GM19193 (cell line): ENCODE measurements around the gene RNASEH2C.

ENCODE experiments used
- POLR2A ChIP-seq: IDR thresholded peaks from 4 replicates; pipeline ENCODE4 v1.6.1; 2011; ENCODE audit not compliant: insufficient read depth, insufficient read length; ENCODE audit errors: extremely low read depth

The RNASEH2C gene

DNA sequence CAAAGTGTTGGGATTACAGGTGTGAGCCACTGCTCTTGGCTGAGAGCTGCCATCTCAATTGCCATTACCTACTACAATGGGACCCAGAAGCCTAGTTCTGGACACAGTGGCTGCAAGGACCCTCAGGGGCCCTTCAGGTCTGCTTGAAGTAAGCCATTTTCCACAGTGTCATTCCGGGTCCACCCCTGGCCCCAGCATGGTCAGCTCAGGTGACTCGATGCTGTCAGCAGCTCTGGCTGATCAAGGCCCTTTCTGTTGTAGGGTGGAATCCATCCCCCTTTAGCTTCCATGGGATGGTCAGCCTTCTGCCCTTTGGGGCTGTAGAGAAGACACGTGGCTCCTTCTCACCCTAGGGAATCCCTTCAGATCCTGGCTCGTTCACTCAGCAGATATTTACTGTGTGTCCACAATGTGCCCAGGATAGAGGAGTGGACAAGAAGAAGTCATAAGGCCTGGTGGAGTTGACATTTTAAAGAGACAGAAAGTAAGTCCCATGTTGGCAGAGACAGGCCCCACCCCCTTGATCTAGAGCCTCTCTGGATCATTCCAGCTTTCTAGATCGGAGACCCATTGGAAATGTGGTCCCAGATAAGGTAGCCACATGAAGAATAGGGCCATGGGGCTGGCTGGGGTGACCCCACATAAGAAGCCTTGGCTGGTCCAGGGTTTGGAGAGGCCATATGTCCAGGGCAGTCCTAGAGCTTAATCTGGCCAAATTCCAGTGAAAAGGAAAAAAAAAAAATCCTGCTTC, 23.6 kb downstream of the RNASEH2C start:
- TF ChIP-seq POLR2A = no peak

DNA sequence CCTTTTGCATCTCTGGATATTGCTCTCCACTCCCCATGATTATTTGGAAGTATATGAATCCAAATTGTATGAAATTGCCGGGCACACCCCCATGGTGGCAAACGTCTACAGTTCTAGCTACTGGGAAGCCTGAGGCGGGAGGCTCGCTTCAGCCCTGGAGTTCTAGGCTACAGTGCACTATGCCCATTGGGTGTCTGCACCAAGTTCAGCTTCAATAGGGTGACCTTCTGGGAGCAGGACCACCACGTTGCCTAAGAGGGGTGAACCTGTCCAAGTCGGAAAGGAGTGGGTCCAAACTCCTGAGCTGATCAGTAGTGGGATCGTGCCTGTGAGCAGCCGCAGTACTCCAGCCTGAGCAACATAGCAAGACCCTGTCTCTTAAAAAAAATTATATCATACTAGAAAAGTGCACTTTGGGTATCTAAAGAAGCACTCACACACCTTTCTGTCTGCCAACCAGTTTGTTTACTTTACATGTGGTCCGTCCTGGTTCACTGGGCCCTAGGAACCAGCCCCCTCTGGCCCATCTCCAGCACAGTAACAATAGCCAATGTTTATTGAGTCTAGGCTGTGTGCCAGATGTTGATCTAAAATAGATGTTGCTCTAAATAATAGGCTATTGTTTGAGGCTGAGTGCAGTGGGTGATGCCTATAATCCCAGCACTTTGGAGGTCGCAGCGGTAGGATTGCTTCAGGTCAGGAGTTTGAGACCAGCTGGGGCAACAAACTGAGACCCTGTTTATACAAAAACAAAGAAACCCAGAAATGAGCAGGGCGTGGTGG, 24.9 kb downstream of the RNASEH2C start:
- no peak for TF ChIP-seq POLR2A

DNA sequence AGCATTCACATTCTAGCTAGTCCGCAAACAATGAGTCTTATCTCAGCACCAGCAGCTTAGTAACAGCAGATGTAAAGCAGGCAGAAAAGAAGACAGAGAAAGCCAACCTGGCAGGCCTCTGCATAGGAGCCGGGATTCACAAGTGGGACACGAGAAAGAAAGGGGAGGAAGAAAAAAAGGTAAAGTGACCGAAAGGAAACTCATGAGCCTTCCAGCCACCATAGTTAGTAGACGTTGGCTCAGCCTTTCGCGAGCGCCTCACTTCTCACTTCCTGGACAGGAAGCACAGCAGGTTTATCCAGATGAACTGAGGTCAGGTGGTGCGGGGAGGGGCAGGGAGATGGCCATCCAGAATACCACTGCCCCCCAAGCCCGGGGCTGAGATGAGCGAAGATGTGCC, 28.2 kb downstream of the RNASEH2C start:
- TF ChIP-seq POLR2A = no peak

DNA sequence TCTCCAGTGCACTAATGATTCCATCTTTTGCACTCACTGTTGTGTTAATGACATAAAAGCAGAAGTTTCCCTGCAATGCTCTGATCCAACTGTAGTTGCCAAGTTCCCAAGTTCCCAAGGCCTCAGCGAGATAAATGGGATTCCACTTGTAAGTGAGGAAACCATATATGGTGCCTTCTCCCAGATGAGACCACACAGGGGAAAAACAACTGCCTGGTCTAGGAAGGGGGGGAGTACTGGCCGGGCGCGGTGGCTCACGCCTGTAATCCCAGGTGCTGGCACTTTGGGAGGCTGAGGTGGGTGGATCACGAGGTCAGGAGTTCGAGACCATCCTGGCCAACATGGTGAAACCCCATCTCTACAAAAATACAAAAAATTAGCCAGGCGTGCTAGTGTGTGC, 34.6 kb downstream of the RNASEH2C start:
- no peak for TF ChIP-seq POLR2A

DNA sequence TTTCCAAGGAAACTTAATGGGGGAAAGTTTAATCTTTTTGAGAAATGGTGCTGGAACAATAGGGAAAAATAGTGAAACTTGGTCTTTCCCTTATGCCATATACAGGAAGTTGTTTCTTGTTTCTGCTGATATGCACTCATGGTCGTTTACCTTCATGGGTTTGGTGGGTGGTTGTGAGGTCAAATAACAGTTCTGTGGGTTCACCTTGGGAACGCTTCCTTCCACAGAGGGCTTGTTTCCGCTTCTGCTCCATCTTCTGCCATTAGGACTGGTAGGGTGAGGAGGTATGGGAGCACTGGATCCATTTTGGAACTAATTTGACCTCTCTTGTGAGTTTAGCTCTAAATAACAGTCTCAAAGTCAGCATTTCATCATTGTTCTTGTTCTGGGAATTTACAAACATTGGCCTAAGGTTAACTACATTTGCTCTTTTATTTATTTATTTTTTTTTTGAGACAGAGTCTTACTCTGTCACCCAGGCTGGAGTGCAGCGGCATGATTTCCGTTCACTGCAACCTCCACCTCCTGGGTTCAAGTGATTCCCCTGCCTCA, 40.3 kb downstream of the RNASEH2C start:
- no peak for TF ChIP-seq POLR2A

DNA sequence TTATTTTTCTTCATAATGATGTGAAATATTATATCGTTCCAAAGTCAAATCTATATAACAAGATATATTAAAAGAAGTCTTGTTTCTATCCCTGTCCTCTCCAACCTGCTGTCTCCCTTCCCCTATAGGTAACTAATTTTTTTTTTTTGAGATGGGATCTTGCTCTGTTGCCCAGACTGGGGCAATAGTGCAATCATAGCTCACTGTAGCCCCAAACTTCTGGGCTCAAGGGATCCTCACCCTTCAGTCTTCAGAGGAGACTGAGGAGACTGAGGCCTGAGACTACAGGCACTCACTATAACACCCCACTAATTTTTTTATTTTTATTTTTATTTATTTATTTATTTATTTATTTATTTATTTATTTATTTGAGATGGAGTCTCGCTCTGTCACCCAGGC, 47.6 kb downstream of the RNASEH2C start:
- TF ChIP-seq POLR2A = no peak

DNA sequence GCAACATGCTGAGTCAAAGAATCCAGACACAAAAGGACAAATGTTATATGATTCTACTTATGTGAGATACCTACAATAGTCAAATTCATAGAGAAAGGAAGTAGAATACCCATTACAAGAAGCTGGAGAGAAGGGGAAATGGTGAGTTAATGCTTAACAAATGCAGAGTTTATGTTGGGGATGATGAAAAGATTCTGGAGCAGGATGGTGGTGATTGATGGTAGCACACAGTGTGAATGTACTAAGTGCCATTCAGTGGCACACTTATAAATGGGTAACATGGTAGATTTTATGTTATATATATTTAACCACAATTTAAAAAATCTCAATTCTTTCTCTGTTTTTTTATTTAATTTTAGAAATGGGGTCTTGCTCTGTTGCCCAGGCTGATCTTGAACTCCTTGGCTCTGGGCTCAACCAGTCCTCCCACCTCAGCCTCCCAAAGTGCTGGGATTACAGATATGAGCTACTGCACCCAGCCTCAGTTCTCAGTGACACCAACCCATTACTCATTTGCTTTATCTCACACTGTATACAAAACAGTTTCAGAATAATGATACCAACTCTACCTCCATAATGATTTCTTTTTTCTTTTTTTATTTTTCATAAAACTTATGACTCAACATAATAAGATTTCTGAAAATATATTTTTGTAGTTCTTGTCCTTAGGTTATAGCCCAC, 48.3 kb downstream of the RNASEH2C start:
- TF ChIP-seq POLR2A = no peak
